HG02840 (cell line): ENCODE measurements around the gene CHD1L.
"Not testable (repeated sequence)": the region's sequence is repeated elsewhere in the genome, so short reads cannot be mapped to it uniquely, and the experiment has no call there.

ENCODE experiments used
- ATAC-seq: cut with Tn5 transposase; IDR thresholded peaks from one replicate; pipeline ENCODE4 v1.9.1; 2021; ENCODE audit warnings: mild to moderate bottlenecking, moderate library complexity, moderate number of reproducible peaks; ENCODE audit not compliant: unreplicated experiment, low FRiP score

CHD1L gene

DNA sequence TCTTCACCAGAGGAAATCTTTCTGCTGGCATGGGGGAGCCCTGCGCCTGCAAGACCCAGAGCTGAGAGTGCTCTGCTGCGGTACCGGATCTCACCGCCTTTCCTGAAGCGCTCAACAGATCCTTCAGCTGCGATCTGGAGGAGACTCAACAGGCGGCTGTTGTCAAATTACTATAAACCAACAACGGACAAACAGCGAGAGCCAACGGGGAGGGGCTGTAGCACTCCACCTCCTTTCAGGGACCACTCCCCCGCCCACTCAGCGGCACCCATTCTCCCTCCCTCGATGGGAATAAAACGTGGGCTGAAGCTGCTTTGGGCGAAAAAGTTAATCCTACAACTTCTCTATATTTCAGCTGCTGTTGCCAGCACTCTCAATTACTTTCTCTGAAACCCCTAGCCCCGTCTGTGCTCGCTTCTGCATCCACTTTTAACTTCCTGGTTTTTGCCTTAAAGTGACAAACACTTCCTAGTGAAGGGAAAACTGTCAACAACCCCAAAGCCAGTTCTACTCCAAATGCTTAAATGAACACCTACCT lies 17.2 kb upstream of the CHD1L start, which contains the start of gene FMO5:
TSS of gene FMO5 (minus strand) at position 147 of the 538 bp plus-strand sequence. CDS start 310 bp downstream, outside the sequence.
- ATAC-seq: no peak

DNA sequence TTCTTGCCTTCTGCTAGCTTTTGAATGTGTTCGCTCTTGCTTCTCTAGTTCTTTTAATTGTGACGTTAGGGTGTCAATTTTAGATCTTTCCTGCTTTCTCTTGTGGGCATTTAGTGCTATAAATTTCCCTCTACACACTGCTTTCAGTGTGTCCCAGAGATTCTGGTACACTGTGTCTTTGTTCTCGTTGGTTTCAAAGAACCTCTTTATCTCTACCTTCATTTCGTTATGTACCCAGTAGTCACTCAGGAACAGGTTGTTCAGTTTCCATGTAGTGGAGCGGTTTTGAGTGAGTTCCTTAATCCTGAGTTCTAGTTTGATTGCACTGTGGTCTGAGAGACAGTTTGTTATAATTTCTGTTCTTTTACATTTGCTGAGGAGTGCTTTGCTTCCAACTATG lies 11.5 kb upstream of the CHD1L start:
- not testable (repeated sequence) for ATAC-seq

DNA sequence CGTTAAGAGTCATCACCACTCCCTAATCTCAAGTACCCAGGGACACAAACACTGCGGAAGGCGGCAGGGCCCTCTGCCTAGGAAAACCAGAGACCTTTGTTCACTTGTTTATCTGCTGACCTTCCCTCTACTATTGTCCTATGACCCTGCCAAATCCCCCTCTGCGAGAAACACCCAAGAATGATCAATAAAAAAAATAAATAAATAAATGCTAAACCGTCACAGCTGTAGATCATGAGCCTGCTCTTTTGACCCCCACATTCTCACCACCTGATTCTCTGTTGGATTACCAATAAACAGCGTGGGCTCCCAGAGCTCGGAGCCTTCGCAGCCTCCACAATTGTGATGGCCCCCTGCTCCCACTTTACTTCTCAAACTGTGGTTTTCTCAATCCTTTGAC lies 8.6 kb upstream of the CHD1L start:
- not testable (repeated sequence) for ATAC-seq

DNA sequence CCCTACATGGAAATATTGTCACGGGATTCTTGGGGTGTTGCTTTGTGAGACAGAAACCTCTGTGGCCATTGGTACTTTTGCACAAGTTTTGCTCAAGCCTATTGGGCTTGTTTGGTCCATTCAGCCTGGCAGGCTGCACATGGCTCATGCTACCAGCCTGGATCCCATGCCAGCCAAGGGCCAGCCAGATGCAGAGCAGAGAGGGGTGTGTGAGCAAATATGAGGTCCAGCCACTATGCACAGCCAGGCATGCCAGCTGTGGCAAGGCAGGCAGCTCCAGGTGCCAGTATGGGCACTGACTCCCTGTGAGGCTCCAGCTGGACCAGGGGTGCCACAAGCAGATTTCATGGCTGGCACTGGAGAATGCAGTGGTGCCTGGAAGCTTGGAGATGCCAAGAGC lies 6.7 kb upstream of the CHD1L start:
- no peak for ATAC-seq

DNA sequence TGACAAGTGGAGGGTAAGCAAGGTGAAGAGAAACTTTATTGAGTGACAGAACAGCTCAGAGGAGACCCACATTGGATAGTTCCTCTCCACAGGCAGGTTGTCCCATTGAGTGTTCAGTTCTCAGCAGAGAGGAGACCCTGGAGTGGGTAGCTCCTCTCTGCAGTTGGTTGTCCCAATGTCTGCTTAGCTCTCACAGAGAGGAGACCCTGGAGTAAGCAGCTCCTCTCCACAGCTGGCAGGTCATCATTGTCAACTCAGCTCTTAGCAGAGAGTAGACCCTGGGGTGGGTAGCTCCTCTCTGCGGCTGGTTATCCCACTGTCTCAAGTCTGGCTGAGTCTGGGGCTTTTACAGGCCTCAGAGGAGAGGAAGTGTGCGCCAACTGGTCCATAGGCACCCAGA lies 6.0 kb upstream of the CHD1L start:
- no peak for ATAC-seq

DNA sequence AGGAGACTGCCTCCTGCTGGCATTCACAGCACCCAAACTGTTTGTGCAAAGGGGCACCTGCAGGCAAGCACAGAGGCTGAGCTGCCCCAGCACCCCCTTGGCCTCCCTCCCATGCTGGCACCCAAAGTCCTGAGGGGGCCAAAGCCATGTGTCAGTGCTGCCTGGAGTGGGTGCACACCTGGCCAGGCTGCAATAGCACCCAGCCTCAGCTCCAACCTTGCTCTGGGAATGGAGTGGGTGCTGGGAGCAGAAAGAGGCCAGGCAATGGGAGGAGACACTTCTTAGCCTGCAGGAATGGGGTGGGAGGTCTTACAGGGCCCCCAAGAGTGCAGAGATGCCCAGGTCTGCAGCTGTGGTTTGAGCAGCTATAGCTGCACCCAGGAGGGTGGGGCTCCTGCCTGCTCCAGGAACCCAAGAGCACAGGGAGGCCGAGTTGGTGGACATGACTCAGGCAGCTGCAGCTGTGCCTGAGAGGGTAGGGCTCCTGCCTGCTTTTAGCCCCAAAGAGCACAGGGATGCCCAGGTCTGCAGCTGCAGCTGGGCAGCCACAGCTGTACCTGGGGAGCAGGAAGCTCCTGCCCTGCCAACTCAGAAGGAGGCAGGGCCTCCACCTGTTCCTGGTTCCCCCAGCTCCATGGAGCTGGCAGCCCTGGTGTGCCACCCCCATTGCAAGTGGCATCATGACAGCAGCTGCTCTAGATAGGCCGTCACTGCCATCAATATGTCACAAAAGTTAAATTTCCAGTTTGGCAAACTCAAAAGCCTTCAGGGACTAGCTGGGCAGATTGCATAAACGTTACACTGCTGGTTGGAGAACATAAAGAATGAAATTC lies 5.3 kb upstream of the CHD1L start:
- ATAC-seq: no peak

DNA sequence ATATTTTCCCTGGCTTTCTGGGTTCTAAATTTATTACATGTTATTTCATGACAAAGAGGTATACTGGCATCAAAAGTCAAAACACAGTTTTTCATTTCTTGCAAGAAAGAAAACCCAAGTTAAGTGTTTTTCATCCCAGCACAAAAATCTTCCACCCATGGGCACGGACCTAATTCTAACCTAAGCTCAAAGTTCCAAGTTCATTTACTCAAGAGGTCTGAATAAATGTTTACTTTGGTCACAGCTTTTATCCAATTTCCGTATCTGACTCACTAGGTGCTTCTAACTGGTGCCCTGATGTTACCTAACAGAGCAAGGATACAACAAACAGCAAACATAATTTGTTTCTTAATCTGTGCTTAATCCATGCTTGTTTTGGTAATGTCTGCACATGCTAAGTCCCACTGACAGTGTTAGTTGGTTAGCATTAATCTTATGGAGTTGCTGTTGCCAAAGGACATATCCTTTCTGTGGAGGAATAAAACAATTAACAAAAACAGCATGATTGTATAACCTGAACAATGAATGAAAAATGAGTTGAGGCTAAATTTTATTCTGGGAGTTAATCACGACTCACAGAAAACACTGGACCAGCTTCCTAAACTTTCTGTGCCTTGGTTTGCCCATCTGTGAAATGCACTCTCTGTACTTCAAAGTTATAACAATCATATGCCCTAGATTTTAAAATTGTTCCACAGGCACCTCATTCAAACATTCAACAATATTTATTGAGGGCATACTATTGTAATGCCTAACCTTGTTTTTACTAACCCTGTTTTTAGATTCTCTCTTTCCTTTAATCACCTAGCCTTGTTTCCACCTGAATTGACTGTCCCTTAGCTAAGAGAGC lies 4.2 kb upstream of the CHD1L start:
- no peak for ATAC-seq

DNA sequence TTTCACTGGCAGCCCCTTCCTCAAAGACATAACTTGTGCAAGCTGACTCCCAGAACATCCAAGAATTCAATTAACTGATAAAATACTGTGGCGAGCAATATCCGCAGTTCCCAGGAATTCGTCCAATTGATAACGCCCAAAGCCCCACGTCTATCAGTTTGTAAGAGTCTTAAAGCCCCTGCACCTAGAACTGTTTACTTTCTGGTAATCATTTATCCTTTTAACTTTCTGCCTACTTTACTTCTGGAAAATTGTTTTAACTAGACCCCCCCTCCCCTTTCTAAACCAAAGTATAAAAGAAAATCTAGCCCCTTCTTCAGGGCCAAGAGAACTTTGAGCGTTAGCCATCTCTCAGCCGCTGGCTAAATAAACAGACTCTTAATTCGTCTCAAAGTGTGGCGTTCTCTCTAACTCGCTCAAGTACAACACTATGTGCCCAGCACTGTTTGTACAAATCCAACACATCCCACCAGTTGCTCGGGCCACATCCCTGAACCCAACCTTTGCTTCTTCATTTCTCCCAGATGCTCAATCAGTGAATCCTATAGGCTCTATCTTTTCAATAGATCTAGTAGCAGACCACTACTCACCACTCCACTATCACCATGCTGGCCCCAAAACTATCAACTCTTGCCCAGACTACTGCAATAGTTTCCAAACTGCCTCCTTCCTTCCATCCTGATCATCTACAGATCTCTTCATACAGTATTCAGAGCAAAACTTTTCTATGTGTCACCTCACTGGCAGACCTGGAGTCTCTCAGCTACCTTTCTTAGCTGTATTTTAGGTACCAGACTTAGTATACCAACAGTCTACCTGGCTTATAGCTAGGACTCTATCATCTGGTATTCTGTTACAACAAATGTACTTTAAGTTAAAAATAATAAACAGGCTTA lies 3.3 kb upstream of the CHD1L start:
- no peak for ATAC-seq

DNA sequence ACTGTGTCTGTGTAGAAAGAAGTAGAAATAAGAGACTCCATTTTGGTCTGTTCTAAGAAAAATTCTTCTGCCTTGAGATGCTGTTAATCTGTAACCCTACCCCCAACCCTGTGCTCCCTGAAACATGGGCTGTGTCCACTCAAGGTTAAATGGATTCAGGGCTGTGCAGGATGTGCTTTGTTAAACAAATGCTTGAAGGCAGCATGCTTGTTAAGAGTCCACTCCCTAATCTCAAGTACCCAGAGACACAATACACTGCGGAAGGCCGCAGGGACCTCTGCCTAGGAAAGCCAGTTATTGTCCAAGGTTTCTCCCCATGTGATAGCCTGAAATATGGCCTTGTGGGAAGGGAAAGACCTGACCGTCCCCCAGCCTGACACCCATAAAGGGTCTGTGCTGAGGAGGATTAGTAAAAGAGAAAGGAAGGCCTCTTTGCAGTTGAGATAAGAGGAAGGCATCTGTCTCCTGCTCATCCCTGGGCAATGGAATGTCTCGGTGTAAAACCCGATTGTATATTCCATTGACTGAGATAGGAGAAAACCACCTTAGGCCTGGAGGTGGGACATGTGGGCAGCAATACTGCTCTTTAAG lies 2.3 kb upstream of the CHD1L start:
- not testable (repeated sequence) for ATAC-seq

DNA sequence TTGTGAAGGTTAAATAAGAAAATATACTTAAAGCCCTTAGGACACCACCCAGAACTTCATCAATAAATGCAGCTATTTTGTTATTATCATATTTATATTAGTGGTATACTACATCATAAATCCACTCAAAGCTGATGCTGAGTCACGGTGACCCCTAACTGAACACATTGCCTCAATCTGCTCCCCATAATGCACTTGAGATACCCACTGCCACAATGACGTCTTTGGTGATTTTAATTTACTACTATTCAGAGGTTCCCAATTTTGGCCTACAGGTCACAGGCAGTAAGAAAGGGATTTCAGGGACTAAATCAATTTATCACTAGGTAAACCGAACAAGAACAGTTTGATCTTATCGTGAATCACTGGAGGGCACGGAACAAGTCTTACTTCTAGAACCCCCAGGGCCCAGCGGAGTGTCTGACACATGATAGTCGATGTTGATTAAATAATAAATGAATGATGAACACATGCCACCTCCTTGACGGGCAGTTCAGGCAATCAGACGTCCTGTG lies 493 bp upstream of the CHD1L start:
- no peak for ATAC-seq

DNA sequence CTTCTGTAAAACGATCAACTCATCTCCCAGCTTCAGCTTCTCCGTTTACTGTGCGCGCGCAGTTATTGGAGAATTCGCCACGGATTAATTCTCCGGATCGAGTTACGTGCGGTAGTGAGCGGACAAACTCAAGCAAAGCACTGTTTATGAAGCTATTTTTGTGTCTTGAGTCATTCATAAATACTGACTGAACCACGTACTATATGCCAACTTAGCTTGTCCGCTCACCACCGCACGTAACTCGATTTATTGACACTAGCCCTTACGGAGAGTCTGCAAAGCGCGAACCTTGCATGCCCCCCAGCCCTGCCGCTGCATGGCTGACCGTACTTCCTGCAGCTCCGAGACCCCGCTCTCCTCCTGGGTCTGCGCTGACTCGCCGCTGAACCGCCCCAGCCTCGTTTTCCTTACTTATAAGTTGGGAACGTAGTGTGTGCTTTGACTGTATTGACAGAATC lies 773 bp downstream of the CHD1L start:
- ATAC-seq: peak; percentile 20

DNA sequence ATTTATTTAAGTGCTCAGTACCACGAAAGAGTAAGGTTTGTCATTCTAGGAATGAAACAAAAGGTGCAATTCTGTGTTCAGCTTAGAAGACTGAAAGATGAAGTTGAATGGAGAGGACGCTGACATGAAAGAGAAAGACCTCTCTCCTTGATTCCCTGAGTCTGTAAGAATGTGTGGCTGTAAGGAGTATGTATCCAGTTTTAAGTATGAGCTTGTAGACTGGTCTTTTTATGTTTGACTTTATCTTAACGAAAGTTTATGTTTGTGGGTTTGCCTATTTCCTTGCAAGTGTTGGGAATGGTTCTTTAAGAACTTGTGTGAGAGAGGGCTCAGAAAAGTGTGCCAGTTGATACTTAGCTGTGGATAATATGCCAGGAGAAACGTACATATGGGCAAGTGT lies 1.4 kb downstream of the CHD1L start:
- ATAC-seq: no peak

DNA sequence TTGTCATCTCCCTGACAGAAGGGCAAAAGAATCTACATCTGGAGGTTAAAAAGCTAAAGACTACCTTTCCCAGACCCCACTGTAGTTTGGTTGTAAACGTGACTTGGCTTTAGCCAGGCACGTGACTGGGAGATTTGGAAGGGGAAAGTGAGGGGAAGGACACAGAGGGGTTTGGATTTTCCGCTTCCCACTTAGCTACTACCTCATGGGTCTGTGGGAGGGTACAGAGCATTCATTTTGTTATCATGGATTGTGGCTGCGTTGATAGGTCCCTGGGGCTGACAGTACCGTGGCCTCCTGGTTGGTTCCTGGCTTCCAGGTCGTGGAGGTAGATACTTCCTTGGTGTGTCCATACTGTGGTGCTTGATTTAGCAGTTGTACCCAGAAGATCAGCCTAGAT lies 2.6 kb downstream of the CHD1L start:
- no peak for ATAC-seq

DNA sequence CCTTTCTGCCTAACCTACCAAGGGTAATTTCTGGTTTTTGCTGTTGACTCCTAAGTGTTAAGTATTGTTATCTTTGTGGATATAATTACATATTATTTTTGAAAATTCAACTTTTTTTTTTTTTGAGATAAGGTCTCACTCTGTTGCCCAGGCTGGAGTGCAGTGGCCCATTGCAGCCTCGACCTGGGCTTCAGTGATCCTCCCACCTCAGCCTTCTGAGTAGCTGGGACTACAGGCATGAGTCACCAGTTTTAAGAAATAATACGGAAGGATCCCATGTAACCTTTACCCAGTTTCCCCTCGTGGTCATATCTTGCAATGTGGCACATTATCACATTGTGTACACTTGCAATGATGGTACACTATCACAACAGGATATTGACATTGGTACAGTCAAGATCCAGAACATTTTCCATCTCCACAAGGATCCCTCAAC lies 3.1 kb downstream of the CHD1L start:
- no peak for ATAC-seq

DNA sequence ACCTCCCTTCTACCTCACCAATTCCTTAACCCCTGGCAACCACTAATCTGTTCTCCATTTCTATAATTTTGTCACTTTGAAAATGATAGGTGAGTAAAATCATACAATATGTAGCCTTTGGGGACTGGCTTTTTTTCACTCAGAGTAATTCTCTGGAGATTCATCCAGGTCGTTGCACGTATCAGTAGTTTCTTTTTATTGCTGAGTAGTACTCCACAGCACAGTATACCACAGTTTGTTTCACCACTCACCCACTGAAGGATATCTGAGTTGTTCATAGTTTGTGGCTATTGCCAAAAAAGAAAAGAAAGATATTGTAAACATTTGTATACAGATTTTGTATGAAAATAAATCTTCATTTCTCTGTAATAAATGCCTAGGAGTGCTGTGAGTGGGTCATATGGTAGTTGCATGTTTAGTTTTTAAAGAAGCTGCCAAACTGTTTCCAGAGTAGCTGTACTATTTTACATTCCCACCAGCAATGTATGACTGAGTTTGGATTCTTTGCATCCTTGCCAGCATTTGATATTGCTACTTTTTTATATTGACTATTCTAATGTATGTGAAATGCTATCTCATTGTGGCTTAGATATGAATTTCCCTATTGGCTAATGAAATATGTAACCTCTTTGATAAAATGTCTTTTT lies 3.7 kb downstream of the CHD1L start:
- ATAC-seq: no peak

DNA sequence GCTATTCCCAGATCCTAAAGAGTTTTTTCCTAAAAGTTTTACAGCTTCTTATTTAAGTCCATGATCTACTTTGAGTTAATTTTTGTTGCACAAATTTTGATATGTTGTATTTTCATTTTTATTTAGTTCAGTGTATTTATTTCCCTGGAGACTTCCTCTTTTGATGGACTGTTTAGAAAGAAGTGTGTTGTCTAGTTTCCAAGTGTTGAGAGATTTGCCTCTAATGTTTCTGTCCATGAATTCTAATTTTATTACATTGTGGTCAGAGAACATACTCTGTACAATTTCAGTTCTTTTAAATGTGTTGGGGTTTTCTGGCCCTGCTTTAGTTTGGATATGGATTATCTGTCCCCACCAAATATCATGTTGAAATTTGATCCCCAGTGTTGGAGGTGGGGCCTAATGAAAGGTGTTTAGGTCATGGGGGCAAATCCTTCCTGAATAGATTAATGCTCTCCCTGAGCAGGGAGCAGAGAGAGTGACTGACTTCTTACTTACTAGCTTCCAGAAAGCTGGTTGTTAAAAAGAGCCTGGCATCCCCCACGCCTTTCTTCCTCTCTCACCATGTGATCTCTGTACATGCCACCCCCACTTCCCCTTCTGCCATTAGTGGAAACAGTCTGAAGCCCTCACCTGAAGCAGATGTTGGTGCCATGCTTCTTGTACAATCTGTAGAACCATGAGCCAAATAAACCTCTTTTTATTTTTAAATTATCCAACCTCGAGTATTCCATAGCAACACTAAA lies 4.6 kb downstream of the CHD1L start:
- no peak for ATAC-seq

DNA sequence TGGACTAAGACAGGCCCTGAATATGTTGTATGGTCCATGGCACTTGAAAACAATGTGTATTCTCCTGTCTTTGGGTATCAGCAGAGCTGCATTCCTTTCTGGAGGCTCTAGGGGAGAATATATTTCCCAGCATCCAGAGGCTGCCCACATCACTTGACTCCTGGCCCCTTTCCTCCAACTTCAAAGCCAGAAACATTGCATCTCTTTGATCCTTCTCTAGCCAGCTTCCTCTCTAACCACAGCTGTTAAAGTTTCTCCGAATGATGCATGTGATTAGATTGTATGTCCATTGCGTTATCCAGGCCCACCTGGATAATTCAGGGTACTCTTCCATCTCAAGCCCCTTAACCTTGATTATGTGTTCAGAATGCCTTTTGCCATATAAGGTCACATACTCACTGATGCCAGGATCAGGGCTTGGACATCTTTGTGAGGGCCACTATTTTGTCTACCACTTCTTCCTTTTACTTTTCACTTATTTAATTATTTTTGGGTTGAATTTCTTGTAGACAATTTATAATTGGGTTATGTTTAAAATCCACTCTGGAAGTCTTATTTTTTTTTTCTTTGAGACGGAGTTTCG lies 5.3 kb downstream of the CHD1L start:
- no peak for ATAC-seq

DNA sequence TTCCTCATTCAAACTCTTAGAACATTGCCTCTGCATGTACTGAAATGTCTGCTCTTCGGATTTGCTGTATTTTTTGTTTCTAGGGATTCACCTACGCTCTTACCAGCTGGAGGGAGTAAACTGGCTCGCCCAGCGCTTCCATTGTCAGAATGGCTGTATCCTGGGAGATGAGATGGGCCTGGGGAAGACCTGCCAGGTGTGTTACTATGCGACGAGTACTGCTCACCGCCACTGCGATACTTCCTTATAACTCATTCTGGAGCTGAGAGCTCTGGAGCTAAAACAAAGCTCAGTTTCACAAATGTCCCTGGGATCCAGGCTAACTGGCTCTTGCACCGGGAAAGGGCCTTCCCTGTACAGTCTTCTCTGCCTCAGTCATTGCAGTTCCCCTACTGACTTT lies 10.1 kb downstream of the CHD1L start:
- ATAC-seq: no peak
